ENCODE measurements around the gene HOXB5.

Gene HOXB5

GRCh38 chr17:48589831-48590606 is 3.6 kb downstream of the HOXB5 start, which contains the start of gene HOXB3:
Gene HOXB3, minus strand, starts transcription at chr17:48590241. Its CDS starts 37,767 bp downstream, at chr17:48552474.
- TF ChIP-seq, protein P1, sequence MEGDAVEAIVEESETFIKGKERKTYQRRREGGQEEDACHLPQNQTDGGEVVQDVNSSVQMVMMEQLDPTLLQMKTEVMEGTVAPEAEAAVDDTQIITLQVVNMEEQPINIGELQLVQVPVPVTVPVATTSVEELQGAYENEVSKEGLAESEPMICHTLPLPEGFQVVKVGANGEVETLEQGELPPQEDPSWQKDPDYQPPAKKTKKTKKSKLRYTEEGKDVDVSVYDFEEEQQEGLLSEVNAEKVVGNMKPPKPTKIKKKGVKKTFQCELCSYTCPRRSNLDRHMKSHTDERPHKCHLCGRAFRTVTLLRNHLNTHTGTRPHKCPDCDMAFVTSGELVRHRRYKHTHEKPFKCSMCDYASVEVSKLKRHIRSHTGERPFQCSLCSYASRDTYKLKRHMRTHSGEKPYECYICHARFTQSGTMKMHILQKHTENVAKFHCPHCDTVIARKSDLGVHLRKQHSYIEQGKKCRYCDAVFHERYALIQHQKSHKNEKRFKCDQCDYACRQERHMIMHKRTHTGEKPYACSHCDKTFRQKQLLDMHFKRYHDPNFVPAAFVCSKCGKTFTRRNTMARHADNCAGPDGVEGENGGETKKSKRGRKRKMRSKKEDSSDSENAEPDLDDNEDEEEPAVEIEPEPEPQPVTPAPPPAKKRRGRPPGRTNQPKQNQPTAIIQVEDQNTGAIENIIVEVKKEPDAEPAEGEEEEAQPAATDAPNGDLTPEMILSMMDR (IDR thresholded peaks at IDR 0.05; ENCODE audit: low read length, missing control alignments): no peak

DNA sequence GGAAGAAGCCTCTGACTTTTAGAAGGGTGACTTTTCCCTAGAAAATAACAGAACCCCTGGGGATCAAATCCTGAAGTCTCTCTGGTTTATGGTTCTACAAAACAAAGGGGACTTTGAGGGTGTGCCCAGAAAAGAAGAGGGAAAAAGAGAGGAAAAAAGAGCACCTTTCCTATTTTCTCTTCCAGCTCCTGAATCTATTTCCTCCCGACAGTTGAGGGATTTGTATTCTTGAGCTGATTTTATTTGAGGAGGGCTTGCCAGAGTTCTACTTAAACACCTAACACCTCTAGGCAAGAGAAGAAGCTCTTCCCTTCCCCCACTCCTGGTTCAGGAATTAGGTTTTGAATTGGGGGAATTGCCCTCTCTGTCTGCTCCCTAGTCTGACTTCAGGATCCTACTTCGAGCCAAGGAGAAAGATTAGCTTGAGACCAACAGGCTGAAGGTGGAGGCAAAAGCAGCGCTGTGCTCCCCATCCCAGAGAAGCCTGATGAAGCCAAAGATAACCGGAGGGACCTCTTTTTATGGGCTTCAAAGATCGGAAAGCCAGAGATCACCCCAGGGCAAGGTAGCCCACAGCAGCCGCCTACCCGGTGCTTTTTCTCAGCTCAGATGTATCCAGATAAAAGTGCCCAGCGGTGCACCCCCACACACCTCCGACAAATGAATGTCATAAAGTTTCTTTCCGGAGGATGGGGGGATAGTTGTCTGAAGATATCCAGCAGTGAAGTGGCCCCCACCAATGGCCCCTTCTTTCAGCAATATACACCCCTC is 4.3 kb downstream of the HOXB5 start:
- TF ChIP-seq, protein P1 (IDR thresholded peaks at IDR 0.05; ENCODE audit: low read length, missing control alignments): no peak
- DNase-seq (ENCODE audit: low read depth): no peak
- peak overlapping the region; percentile 19 for H3K4me3 ChIP-seq (replicated peaks; ENCODE audit: low read depth, low read length)

More at GRCh38 chr17:48589831-48590606, 3.6 kb downstream of the HOXB5 start, which contains the start of gene HOXB3:
- H3K4me3 ChIP-seq (replicated peaks; ENCODE audit: low read depth, low read length): peak within 1 kb of the TSS; percentile 19
- DNase-seq (ENCODE audit: low read depth): no peak

DNA sequence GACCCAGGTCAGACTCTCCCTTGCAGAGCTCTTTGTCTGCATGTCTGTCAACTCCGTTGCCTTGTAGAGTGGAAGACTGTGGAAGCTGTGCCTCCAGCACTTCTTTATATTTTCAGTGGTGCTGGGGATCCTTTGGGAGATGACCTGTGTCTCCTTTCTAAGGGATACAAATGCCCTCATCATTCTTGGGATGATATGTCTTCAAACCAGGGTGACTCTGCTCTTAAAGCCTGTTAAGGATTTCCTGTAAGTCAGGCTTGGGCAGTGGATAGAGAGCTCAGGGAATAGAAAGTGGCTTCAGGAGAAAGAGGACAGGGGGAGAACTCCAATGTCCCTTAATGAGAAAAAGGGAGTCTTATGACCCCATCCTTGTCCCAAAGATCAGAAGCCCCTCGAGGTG is 5.1 kb downstream of the HOXB5 start:
- DNase-seq (ENCODE audit: low read depth): no peak
- TF ChIP-seq, protein P1 (IDR thresholded peaks at IDR 0.05; ENCODE audit: low read length, missing control alignments): no peak
- H3K4me3 ChIP-seq (replicated peaks; ENCODE audit: low read depth, low read length): no peak overlapping the region

DNA sequence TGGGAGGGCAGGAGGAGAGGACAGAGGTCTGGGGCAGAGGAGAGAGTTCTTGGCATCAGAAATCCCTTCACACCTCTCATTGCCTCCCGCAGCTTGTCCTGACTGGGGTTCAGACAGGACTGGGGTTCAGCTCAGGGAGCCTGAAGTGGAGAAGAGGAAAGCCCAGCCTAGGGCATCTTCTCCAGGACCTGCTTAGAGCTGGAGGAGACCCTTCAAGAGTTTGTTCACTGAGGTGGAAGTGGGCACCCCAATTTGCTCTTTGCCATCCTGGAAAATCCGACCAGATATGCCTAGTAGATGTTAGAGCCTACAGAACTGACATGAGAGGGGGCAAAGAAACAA is 5.5 kb downstream of the HOXB5 start:
- TF ChIP-seq, protein P1 (IDR thresholded peaks at IDR 0.05; ENCODE audit: low read length, missing control alignments): no peak
- H3K4me3 ChIP-seq (replicated peaks; ENCODE audit: low read depth, low read length): no peak overlapping the region
- DNase-seq (ENCODE audit: low read depth): no peak

DNA sequence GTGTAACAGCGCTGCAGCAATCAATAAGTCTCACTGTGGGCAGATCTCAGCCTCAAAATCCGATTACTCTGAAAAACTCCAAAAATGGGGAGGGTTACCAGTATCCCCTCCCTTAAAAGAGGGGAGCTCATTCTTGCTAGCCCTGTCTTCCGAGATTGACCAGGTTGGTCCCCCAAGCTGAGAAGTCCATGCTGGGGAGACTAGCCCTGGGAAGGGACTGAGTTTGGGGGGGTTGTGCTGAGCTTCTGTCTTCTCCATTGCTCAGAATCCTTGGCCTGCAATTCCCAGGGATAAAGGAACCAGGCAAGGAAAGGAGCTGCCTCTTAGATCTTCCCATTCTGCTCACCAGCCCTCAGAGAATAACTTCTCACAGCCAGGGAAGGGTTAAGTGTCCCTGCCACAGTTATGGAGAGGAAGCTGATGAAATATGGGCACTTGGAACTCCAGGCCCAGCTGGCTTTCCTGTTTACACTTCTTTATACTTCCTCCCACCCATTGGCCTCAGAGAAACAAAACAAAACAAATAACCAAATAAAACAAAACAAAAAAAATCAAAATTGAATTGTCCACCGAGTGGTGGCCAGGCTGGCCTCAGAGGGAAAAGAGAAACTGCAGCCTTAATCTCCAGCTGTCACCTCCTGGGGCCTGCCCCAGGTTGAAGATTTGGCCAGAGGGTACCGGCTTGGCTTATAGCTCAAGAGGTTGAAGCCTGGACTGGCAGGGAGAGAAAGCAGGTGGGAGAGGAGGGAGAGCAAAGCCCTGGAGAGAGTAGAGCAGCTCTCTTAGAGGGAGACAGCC is 6.1 kb downstream of the HOXB5 start:
- DNase-seq (ENCODE audit: low read depth): no peak
- no peak overlapping the region for H3K4me3 ChIP-seq (replicated peaks; ENCODE audit: low read depth, low read length)
- TF ChIP-seq, protein P1 (IDR thresholded peaks at IDR 0.05; ENCODE audit: low read length, missing control alignments): no peak

DNA sequence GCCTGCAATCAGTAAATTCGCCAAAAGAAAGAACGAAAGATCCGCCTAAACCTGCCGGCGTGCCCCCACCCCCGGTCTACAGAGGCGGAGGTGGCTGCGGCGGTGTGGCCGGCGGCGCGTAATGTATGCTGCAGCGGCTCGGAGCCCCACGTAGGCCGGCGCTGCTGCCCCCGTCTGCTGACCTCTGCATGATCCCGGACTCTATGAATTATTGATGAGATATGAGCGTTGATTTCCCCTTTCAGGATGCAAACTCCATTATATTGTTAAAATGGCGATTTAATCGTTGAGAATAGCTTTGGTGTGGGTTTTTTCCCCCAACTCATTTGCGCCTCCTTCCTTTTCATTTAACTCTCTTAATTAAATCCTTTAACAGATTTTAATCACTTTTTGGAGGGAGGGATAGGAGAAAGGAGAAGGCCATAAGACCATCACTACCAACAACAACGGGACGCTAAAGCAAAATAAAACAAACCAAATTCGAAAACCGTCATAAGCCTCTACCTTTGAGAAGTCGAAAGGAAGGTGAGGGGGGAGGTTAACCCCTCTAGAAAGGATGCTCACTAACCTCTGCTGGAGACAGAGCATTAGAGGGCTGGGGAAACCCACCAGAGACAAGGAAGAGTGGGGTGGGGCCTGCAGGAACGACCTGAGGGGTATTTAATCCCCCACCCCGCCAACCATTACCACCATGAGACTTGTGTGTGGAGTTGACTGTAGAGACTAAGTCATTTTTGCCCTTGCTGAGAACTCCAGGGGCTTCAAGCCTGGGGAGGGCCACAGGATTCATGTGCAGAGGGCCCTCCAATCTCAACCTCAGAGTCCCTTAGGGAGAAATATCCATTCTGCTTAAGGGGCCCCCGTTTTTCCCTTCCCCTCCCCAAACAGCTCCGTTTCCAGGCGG is 7.0 kb downstream of the HOXB5 start:
- DNase-seq (ENCODE audit: low read depth): no peak
- TF ChIP-seq, protein P1 (IDR thresholded peaks at IDR 0.05; ENCODE audit: low read length, missing control alignments): no peak
- peak overlapping the region; percentile 61 for H3K4me3 ChIP-seq (replicated peaks; ENCODE audit: low read depth, low read length)
